Measurements from ENCODE around the gene HES1. TPM values are rescaled to one million over a fixed set of nuclear protein-coding genes. Genes with fewer than 3 reads are reported as not detected.

Gene HES1
- total RNA-seq, 6 experiments from 2014 or later: 4.8 to 15.1 (median 13.4) TPM

DNA sequence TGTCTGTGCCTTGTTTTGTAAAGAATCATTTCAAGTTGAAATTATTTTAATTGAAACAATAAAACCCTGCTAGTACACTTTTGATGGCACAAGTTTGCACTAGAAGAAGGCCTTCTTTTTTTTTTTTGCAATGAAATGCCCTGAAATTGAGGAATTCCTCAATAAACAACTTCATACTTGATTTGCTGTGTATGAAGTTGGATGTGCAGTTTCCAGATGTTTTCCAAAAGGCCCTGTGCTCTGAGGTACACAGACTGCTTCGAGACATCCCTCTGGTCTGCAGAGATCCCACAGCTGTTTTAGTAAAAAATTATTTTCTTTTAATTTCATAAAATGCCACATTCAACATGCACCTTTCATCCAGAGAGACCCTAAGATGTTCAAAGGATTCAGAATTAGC, 48.9 kb downstream of the HES1 start:
- TF ChIP-seq, protein P1, sequence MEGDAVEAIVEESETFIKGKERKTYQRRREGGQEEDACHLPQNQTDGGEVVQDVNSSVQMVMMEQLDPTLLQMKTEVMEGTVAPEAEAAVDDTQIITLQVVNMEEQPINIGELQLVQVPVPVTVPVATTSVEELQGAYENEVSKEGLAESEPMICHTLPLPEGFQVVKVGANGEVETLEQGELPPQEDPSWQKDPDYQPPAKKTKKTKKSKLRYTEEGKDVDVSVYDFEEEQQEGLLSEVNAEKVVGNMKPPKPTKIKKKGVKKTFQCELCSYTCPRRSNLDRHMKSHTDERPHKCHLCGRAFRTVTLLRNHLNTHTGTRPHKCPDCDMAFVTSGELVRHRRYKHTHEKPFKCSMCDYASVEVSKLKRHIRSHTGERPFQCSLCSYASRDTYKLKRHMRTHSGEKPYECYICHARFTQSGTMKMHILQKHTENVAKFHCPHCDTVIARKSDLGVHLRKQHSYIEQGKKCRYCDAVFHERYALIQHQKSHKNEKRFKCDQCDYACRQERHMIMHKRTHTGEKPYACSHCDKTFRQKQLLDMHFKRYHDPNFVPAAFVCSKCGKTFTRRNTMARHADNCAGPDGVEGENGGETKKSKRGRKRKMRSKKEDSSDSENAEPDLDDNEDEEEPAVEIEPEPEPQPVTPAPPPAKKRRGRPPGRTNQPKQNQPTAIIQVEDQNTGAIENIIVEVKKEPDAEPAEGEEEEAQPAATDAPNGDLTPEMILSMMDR (IDR thresholded peaks at IDR 0.05): no peak
- no peaks in the 10 kb centered on the region for H3K36me3 Mint-ChIP-seq (ENCODE audit: low read depth)
- H3K9me3 Mint-ChIP-seq: no peaks in the 10 kb centered on the region
- H3K4me1 Mint-ChIP-seq (ENCODE audit: low read depth): no peaks in the 10 kb centered on the region
- no peak overlapping the region for H3K27ac Mint-ChIP-seq
- H3K27me3 Mint-ChIP-seq (ENCODE audit: insufficient read depth): peaks cover 22% of the 10 kb centered on the region
- H3K4me3 Mint-ChIP-seq: no peak overlapping the region
- DNase-seq: no peak

DNA sequence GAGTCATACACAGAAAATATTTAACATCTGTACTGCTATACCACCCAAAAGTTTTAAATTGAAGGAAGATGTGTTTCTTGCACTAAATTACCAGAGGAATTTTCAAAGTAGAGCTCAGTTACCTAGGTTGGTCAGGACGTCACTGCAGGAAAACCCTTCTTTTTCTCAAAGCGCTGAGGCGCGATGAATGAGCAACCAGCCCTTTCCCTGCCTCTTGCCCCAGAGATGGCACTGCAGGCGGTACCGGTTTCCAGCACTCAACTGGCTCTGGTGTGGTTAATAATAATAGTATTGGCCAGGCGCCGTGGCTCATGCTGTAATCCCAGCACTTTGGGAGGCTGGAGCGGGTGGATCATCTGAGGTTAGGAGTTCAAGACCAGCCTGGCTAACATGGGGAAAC, 49.3 kb downstream of the HES1 start:
- Mint-ChIP-seq H3K27me3 (ENCODE audit: insufficient read depth) (peaks cover 22% of the 10 kb centered on the region), H3K36me3 (ENCODE audit: low read depth) (no peaks in the 10 kb centered on the region), H3K27ac (no peak overlapping the region), H3K4me3 (no peak overlapping the region), H3K9me3 (no peaks in the 10 kb centered on the region), H3K4me1 (ENCODE audit: low read depth) (no peaks in the 10 kb centered on the region)
- TF ChIP-seq, protein P1 (IDR thresholded peaks at IDR 0.05): no peak
- no peak for DNase-seq

DNA sequence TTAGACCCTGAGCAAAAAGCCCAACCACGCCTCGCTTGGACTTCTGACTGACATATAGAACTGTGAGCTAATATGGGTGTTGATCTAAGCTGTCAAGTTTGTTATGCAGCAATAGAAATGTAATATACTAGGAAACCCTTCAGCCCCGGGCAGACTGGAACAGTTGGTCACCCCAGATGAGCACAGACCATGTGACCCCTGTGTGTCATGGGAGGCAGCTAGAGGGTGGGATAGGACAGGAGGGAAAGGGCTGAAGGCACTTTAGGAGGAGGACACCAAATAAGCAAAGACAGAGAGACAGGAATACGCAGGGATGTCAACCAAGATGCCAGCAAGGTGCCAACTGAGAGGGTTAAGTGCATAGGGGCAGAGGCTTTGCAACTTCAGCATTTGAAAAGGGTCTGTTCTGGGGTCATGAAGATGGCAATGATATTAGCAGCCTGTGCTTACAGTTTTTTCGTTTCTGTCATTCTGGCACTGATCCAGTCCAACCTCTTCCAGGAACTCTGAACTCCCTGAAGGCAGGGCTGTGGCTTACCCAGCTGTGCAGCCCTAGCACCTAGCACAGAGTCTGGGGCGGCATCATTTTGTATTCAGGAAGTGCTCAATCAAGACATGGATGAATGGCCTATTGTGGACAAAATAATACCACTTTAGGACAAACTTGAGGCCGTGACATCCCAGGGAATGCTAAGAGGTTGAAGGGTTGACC, 51.4 kb downstream of the HES1 start:
- H3K27me3 Mint-ChIP-seq (ENCODE audit: insufficient read depth): peaks cover 16% of the 10 kb centered on the region
- H3K27ac Mint-ChIP-seq: no peak overlapping the region
- TF ChIP-seq, protein P1 (IDR thresholded peaks at IDR 0.05): no peak
- H3K4me1 Mint-ChIP-seq (ENCODE audit: low read depth): no peaks in the 10 kb centered on the region
- no peaks in the 10 kb centered on the region for H3K36me3 Mint-ChIP-seq (ENCODE audit: low read depth)
- no peak overlapping the region for H3K4me3 Mint-ChIP-seq
- DNase-seq: no peak
- H3K9me3 Mint-ChIP-seq: no peaks in the 10 kb centered on the region

Other genes with a start within 250 kb of the HES1 start
- gene CPN2, start 215.2 kb downstream of the HES1 start, total RNA-seq (2021; fragmentation: NEBNext Ultra II Directional; extraction: Animal tissue kit (Norgen Biotek cat#: 25700)): under 1 TPM; 0.24 to 0.56 (median 0.35) TPM
- 100 to 1,000 TPM; 130 to 211 (median 176) TPM for gene LRRC15, start 233.6 kb downstream of the HES1 start, total RNA-seq (2021; fragmentation: NEBNext Ultra II Directional; extraction: Animal tissue kit (Norgen Biotek cat#: 25700))

All from HFFc6 (cell line).